Neural cell (in vitro differentiated cells): ENCODE measurements around the gene PABPN1L.

ENCODE experiments used
- CTCF ChIP-seq: fragments of 450-650 bp; IDR thresholded peaks from 2 replicates; pipeline ENCODE4 v1.5.1; 2014; ENCODE audit warnings: antibody characterized with exemption, mild to moderate bottlenecking, moderate library complexity; ENCODE audit not compliant: poor library complexity, severe bottlenecking
- EZH2 ChIP-seq: fragments of 200-600, 300-800 bp; shearing (Covaris generic), sonication (generic); IDR thresholded peaks from 2 replicates; pipeline ENCODE4 v1.6.1; 2014; ENCODE audit warnings: antibody characterized with exemption, low read length, borderline replicate concordance, mild to moderate bottlenecking; ENCODE audit not compliant: insufficient read depth, poor library complexity, severe bottlenecking
- POLR2AphosphoS5 ChIP-seq: IDR thresholded peaks from 2 replicates; pipeline ENCODE4 v1.6.1; 2012

GRCh38 chr16:88878967-88879787, 12.7 kb upstream of the PABPN1L start:
- TF ChIP-seq EZH2 (no peak), CTCF (no peak), POLR2AphosphoS5 (no peak)
